ENCODE results near the gene TLR9. TPM values are rescaled to one million over a fixed set of nuclear protein-coding genes. Genes with fewer than 3 reads are reported as not detected.

TLR9 gene
- total and polyA plus RNA-seq, 8 donors, result 0.21 to 1.5 (median 0.41) TPM; not detected in 1

DNA sequence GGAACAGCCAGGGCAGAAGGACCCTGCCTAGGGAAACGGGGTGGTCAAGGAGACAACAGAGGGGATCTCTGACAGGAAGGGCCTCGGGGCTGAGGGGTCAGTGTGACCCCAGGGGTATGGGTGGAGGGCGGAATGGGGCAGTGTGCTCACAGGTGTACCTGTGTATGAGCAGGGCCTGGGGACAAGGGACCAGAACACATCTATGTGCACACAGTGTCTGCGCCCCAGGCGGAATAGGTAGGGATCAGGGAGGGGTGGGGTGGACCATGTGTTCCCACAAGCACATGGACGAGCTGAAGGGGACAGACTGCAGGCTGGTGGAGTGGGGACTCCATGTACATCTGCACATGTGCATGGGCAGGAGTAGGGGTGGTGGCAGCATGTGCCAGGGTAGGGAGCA, 5.0 kb upstream of the TLR9 start:
- Histone ChIP-seq H3K4me1 (peaks cover 0 to 44% of the 10 kb centered on the region in 2 donors), H3K27me3 (no peaks in the 10 kb centered on the region), H3K9me3 (no peaks in the 10 kb centered on the region), H3K27ac (no peak overlapping the region), H3K36me3 (peaks cover 0 to 85% of the 10 kb centered on the region in 2 donors), H3K4me3 (no peak overlapping the region)
- TF ChIP-seq, protein P1, sequence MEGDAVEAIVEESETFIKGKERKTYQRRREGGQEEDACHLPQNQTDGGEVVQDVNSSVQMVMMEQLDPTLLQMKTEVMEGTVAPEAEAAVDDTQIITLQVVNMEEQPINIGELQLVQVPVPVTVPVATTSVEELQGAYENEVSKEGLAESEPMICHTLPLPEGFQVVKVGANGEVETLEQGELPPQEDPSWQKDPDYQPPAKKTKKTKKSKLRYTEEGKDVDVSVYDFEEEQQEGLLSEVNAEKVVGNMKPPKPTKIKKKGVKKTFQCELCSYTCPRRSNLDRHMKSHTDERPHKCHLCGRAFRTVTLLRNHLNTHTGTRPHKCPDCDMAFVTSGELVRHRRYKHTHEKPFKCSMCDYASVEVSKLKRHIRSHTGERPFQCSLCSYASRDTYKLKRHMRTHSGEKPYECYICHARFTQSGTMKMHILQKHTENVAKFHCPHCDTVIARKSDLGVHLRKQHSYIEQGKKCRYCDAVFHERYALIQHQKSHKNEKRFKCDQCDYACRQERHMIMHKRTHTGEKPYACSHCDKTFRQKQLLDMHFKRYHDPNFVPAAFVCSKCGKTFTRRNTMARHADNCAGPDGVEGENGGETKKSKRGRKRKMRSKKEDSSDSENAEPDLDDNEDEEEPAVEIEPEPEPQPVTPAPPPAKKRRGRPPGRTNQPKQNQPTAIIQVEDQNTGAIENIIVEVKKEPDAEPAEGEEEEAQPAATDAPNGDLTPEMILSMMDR (IDR thresholded peaks at IDR 0.05), result no peak
- ATAC-seq (no peak), DNase-seq (no peak)
- intact Hi-C loops (cut with DNase I), result loop anchor here in 1 of 2 donors (5.0 to 10.0 kb wide), 2 partner anchors 112 to 214 kb away; partner anchors contain the start of gene SEMA3G

GRCh38 chr3:52229656-52230055, 4.2 kb upstream of the TLR9 start:
- no peak overlapping the region for H3K4me3 ChIP-seq
- H3K27me3 ChIP-seq, result no peaks in the 10 kb centered on the region
- intact Hi-C loops (cut with DNase I), result loop anchor here (5.0 to 10.0 kb wide), 3 partner anchors 113 to 215 kb away; partner anchors contain the start of gene SEMA3G (in 1 of the 2)
- no peak for ATAC-seq
- no peaks in the 10 kb centered on the region for H3K9me3 ChIP-seq
- peaks cover 0 to 41% of the 10 kb centered on the region in 2 donors for H3K4me1 ChIP-seq
- no peak overlapping the region for H3K27ac ChIP-seq
- peaks cover 0 to 78% of the 10 kb centered on the region in 2 donors for H3K36me3 ChIP-seq
- DNase-seq, result no peak
- TF ChIP-seq, protein P1 (IDR thresholded peaks at IDR 0.05), result no peak

GRCh38 chr3:52228751-52229291, 3.4 kb upstream of the TLR9 start:
- intact Hi-C loops (cut with DNase I), result loop anchor here in 1 of 2 donors (10.0 kb wide), 1 partner anchor 116 kb away; no protein-coding TSS in a partner anchor
- Histone ChIP-seq H3K36me3 (peaks cover 0 to 70% of the 10 kb centered on the region in 2 donors), H3K27ac (no peak overlapping the region), H3K27me3 (no peaks in the 10 kb centered on the region), H3K9me3 (no peaks in the 10 kb centered on the region), H3K4me1 (peaks cover 0 to 33% of the 10 kb centered on the region in 2 donors), H3K4me3 (no peak overlapping the region)
- ATAC-seq (no peak), DNase-seq (no peak)
- TF ChIP-seq, protein P1 (IDR thresholded peaks at IDR 0.05), result no peak

DNA sequence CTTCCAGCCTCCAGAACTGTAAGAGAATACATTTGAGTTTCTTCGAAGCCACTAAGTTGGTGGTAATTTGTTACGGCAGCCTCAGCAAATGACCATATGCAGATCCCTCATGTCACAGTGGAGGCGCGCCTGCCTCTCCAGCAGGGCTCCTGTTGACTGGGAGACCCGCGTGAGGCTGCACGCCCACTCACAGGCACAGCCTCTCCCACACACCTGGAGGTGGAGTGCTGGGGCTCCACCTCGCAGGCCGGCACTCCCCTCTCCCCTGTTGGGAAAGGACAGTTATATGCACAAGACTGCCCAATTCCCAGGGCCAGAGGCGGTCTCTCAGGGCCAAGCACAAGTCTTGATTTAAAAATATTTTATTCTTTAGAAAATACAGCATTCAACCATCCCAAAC, 2.8 kb upstream of the TLR9 start:
- no peak for DNase-seq
- ATAC-seq, result no peak
- H3K4me1 ChIP-seq, result peaks cover 0 to 31% of the 10 kb centered on the region in 2 donors
- no peaks in the 10 kb centered on the region for H3K9me3 ChIP-seq
- intact Hi-C loops (cut with DNase I), result loop anchor here in 1 of 2 donors (10.0 kb wide), 1 partner anchor 117 kb away; no protein-coding TSS in a partner anchor
- TF ChIP-seq, protein P1 (IDR thresholded peaks at IDR 0.05), result no peak
- peaks cover 0 to 68% of the 10 kb centered on the region in 2 donors for H3K36me3 ChIP-seq
- no peaks in the 10 kb centered on the region for H3K27me3 ChIP-seq
- no peak overlapping the region for H3K27ac ChIP-seq
- no peak overlapping the region for H3K4me3 ChIP-seq

GRCh38 chr3:52227766-52228165, 2.3 kb upstream of the TLR9 start:
- TF ChIP-seq, protein P1 (IDR thresholded peaks at IDR 0.05), result no peak
- Histone ChIP-seq H3K27ac (no peak overlapping the region), H3K36me3 (peaks cover 0 to 68% of the 10 kb centered on the region in 2 donors), H3K9me3 (no peaks in the 10 kb centered on the region), H3K4me3 (no peak overlapping the region), H3K4me1 (peaks cover 0 to 27% of the 10 kb centered on the region in 2 donors), H3K27me3 (no peaks in the 10 kb centered on the region)
- ATAC-seq (no peak), DNase-seq (no peak)
- intact Hi-C loops (cut with DNase I), result loop anchor here in 1 of 2 donors (10.0 kb wide), 1 partner anchor 117 kb away; no protein-coding TSS in a partner anchor
